ENCODE measurements around the gene PMEL.
"Not testable (repeated sequence)": the region's sequence is repeated elsewhere in the genome, so short reads cannot be mapped to it uniquely, and the experiment has no call there.

Gene PMEL

DNA sequence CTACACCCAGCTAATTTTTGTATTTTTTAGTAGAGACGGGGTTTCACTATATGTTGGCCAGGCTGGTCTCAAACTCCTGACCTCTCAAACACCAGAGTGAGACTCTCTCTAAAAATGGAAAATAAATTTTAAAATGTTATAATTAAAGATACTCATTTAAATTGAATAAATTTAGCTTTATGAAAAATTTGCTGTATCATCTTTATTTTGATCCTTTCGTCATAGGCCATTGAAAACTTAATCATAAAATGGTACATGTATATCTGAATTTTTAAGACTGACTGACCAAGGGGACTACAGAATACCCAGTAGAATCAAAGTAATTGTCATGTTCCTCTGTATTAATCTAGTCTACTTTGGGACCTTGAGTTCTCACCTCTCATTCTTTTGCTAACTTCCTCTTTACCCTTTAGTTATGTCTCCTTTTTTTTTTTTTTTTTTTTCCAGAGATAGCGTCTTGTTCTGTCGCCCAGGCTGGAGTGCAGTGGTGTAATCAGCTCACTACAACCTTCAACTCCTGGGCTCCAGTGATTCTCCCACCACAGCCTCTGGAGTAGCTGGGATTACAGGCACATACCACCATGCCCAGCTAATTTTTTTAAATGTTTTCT, 17.5 kb upstream of the PMEL start:
- ATAC-seq (ENCODE audit: low read depth) (no peak), DNase-seq (ENCODE audit: low spot score) (no peak)
- H3K27me3 ChIP-seq (ENCODE audit: insufficient read depth, poor library complexity, severe bottlenecking), result no peaks in the 10 kb centered on the region
- no peak overlapping the region for H3K4me3 ChIP-seq (ENCODE audit: severe bottlenecking)
- H3K27ac ChIP-seq (ENCODE audit: poor library complexity, severe bottlenecking), result no peak overlapping the region
- H3K36me3 ChIP-seq (ENCODE audit: low read depth), result peaks cover 85% of the 10 kb centered on the region
- TF ChIP-seq, protein P1, sequence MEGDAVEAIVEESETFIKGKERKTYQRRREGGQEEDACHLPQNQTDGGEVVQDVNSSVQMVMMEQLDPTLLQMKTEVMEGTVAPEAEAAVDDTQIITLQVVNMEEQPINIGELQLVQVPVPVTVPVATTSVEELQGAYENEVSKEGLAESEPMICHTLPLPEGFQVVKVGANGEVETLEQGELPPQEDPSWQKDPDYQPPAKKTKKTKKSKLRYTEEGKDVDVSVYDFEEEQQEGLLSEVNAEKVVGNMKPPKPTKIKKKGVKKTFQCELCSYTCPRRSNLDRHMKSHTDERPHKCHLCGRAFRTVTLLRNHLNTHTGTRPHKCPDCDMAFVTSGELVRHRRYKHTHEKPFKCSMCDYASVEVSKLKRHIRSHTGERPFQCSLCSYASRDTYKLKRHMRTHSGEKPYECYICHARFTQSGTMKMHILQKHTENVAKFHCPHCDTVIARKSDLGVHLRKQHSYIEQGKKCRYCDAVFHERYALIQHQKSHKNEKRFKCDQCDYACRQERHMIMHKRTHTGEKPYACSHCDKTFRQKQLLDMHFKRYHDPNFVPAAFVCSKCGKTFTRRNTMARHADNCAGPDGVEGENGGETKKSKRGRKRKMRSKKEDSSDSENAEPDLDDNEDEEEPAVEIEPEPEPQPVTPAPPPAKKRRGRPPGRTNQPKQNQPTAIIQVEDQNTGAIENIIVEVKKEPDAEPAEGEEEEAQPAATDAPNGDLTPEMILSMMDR (IDR thresholded peaks at IDR 0.05; ENCODE audit: poor library complexity, severe bottlenecking), result no peak
- no peaks in the 10 kb centered on the region for H3K9me3 ChIP-seq (ENCODE audit: severe bottlenecking)
- H3K4me1 ChIP-seq (ENCODE audit: insufficient read depth, poor library complexity, severe bottlenecking), result peaks cover 3% of the 10 kb centered on the region

DNA sequence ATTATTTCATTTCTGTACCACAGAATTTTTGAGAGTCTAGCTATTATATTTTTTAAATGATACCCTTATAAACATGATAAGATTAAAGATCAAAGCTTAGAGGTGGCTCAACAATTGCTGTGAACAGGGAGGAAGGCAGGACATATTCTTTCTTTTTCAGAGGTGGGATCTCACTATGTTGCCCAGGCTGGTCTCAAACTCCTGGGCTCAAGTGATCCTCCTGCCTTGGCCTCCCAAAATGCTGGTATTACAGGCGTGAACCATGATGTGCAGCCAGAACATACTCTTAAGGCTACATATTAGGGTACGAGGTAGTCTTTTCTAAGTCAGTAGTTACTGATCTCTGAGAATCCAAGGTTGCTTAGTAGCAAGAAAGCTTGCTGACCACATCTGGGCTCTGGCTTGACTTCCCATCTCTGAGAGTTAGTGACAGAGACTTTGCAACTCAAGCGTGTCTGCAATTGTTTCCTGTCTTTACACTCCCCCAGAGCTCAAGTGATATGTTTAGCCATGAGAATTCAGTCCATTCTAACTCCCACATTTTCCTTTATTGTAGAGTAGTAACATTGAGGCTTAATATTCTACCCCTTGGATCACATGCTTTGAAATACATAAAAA, 16.6 kb upstream of the PMEL start:
- TF ChIP-seq, protein P1 (IDR thresholded peaks at IDR 0.05; ENCODE audit: poor library complexity, severe bottlenecking), result no peak
- peaks cover 3% of the 10 kb centered on the region for H3K4me1 ChIP-seq (ENCODE audit: insufficient read depth, poor library complexity, severe bottlenecking)
- no peaks in the 10 kb centered on the region for H3K27me3 ChIP-seq (ENCODE audit: insufficient read depth, poor library complexity, severe bottlenecking)
- no peak overlapping the region for H3K4me3 ChIP-seq (ENCODE audit: severe bottlenecking)
- no peak overlapping the region for H3K27ac ChIP-seq (ENCODE audit: poor library complexity, severe bottlenecking)
- ATAC-seq (ENCODE audit: low read depth) (no peak), DNase-seq (ENCODE audit: low spot score) (no peak)
- peaks cover 79% of the 10 kb centered on the region for H3K36me3 ChIP-seq (ENCODE audit: low read depth)
- H3K9me3 ChIP-seq (ENCODE audit: severe bottlenecking), result no peaks in the 10 kb centered on the region

DNA sequence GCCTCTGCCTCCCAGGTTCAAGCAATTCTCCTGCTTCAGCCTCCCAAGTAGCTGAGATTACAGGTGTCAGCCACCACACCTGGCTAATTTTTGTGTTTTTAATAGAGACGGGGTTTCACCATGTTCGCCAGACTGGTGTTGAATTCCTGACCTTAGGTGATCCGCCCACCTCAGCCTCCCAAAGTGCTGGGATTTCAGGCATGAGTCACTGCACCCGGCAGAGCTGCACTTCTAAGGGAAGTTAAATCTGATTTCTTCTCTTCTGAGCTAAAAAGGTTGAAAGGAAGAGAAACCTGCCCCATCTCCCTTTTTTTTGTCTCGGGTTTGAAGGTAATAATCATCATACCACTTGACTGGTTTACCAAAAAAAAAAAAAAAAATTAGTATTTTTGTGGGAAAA, 16.0 kb upstream of the PMEL start:
- H3K4me1 ChIP-seq (ENCODE audit: insufficient read depth, poor library complexity, severe bottlenecking); H3K27ac ChIP-seq (ENCODE audit: poor library complexity, severe bottlenecking): not testable (repeated sequence)

DNA sequence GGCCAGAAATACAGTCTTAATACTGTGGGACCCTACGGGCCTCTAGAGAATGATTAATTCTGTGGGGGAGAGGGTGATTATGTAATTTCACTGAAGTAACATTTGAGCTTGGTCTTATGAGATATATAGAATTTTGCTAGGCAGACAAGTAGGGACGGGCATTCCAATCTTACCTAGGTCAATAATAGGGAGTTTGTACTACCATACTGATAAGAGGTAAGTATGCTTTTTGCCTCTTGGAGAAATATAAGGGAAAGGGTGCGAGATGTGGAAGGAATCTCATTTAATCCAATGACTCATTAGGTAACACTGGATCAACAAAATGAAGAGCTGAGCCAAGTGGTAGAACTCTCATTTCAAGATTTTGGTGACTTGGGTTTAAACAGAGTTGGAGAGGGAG, 13.2 kb upstream of the PMEL start:
- peaks cover 3% of the 10 kb centered on the region for H3K4me1 ChIP-seq (ENCODE audit: insufficient read depth, poor library complexity, severe bottlenecking)
- ATAC-seq (ENCODE audit: low read depth) (no peak), DNase-seq (ENCODE audit: low spot score) (no peak)
- H3K4me3 ChIP-seq (ENCODE audit: severe bottlenecking), result no peak overlapping the region
- H3K36me3 ChIP-seq (ENCODE audit: low read depth), result peaks cover 65% of the 10 kb centered on the region
- H3K9me3 ChIP-seq (ENCODE audit: severe bottlenecking), result no peaks in the 10 kb centered on the region
- no peaks in the 10 kb centered on the region for H3K27me3 ChIP-seq (ENCODE audit: insufficient read depth, poor library complexity, severe bottlenecking)
- no peak overlapping the region for H3K27ac ChIP-seq (ENCODE audit: poor library complexity, severe bottlenecking)
- TF ChIP-seq, protein P1 (IDR thresholded peaks at IDR 0.05; ENCODE audit: poor library complexity, severe bottlenecking), result no peak

More for the DNA sequence above, 16.0 kb upstream of the PMEL start:
- H3K36me3 ChIP-seq (ENCODE audit: low read depth), result peaks cover 78% of the 10 kb centered on the region
- DNase-seq (ENCODE audit: low spot score); H3K27me3 ChIP-seq (ENCODE audit: insufficient read depth, poor library complexity, severe bottlenecking); H3K9me3 ChIP-seq (ENCODE audit: severe bottlenecking); H3K4me3 ChIP-seq (ENCODE audit: severe bottlenecking): not testable (repeated sequence)
- ATAC-seq (ENCODE audit: low read depth), result peak; percentile 79

DNA sequence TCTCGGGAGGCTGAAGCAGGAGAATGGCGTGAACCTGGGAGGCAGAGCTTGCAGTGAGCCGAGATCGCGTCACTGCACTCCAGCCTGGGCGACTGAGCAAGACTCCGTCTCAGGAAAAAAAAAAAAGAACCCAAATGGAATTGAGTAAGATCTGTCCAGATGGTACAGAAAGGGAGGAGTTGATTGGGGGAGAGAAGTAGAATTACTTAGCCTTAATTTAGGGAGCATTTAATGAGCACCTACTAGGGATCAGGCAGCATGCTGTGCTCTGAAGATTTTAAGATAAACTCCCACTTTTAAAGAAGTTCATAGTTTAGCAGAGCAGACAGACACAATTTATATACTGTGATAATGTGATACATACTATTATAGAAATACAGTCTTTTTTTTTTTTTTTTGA, 12.6 kb upstream of the PMEL start:
- ATAC-seq (ENCODE audit: low read depth) (no peak), DNase-seq (ENCODE audit: low spot score) (no peak)
- Histone ChIP-seq H3K27ac (ENCODE audit: poor library complexity, severe bottlenecking) (no peak overlapping the region), H3K4me1 (ENCODE audit: insufficient read depth, poor library complexity, severe bottlenecking) (peaks cover 3% of the 10 kb centered on the region), H3K4me3 (ENCODE audit: severe bottlenecking) (no peak overlapping the region), H3K9me3 (ENCODE audit: severe bottlenecking) (no peaks in the 10 kb centered on the region), H3K27me3 (ENCODE audit: insufficient read depth, poor library complexity, severe bottlenecking) (no peaks in the 10 kb centered on the region), H3K36me3 (ENCODE audit: low read depth) (peaks cover 59% of the 10 kb centered on the region)
- TF ChIP-seq, protein P1 (IDR thresholded peaks at IDR 0.05; ENCODE audit: poor library complexity, severe bottlenecking), result no peak
